Measurements from ENCODE around the gene EXT2.
A peak's percentile ranks its signal among the peaks of the same experiment; 100 is the strongest.

EXT2 gene

GRCh38 chr11:44095506-44096359 is at the start of gene EXT2:
TSS of gene EXT2 (plus strand) at chr11:44095678. CDS start at chr11:44107713, 12,035 bp downstream.
- Histone ChIP-seq H3K27ac (ENCODE audit: low read length) (no peak within 1 kb of the TSS), H3K27me3 (ENCODE audit: control insufficient read depth, insufficient read depth, low read length) (peaks cover 5% of the 10 kb centered on the region), H3K4me1 (ENCODE audit: control insufficient read depth, low read depth, low read length) (no peaks in the 10 kb centered on the region), H3K36me3 (ENCODE audit: control insufficient read depth, low read depth, low read length) (no peaks in the 10 kb centered on the region), H3K4me3 (ENCODE audit: low read length) (peak within 1 kb of the TSS; percentile 71), H3K9me3 (ENCODE audit: control insufficient read depth, low read depth, low read length) (no peaks in the 10 kb centered on the region), H3K9ac (ENCODE audit: low read length) (peak within 1 kb of the TSS; percentile 36)

- H3K9me3 ChIP-seq (ENCODE audit: control insufficient read depth, low read depth, low read length), result no peaks in the 10 kb centered on the region
- no peaks in the 10 kb centered on the region for H3K4me1 ChIP-seq (ENCODE audit: control insufficient read depth, low read depth, low read length)
- H3K27ac ChIP-seq (ENCODE audit: low read length), result no peak overlapping the region
- no peak overlapping the region for H3K9ac ChIP-seq (ENCODE audit: low read length)
- H3K27me3 ChIP-seq (ENCODE audit: control insufficient read depth, insufficient read depth, low read length), result no peaks in the 10 kb centered on the region
- H3K4me3 ChIP-seq (ENCODE audit: low read length), result no peak overlapping the region
- no peaks in the 10 kb centered on the region for H3K36me3 ChIP-seq (ENCODE audit: control insufficient read depth, low read depth, low read length)
Measured at GRCh38 chr11:44046182-44046581, 49.3 kb upstream of the EXT2 start.

GRCh38 chr11:44047298-44047697 is 48.2 kb upstream of the EXT2 start:
- Histone ChIP-seq H3K27me3 (ENCODE audit: control insufficient read depth, insufficient read depth, low read length) (no peaks in the 10 kb centered on the region), H3K4me1 (ENCODE audit: control insufficient read depth, low read depth, low read length) (no peaks in the 10 kb centered on the region), H3K36me3 (ENCODE audit: control insufficient read depth, low read depth, low read length) (no peaks in the 10 kb centered on the region), H3K9ac (ENCODE audit: low read length) (no peak overlapping the region), H3K4me3 (ENCODE audit: low read length) (no peak overlapping the region), H3K9me3 (ENCODE audit: control insufficient read depth, low read depth, low read length) (no peaks in the 10 kb centered on the region), H3K27ac (ENCODE audit: low read length) (no peak overlapping the region)

GRCh38 chr11:44047931-44048431 is 47.5 kb upstream of the EXT2 start, which contains the start of gene ACCSL:
TSS of gene ACCSL (plus strand) at chr11:44047981. CDS start at chr11:44048037, 56 bp downstream.
- Histone ChIP-seq H3K27me3 (ENCODE audit: control insufficient read depth, insufficient read depth, low read length) (no peaks in the 10 kb centered on the region), H3K9me3 (ENCODE audit: control insufficient read depth, low read depth, low read length) (no peaks in the 10 kb centered on the region), H3K4me3 (ENCODE audit: low read length) (no peak within 1 kb of the TSS), H3K9ac (ENCODE audit: low read length) (no peak within 1 kb of the TSS), H3K27ac (ENCODE audit: low read length) (no peak within 1 kb of the TSS), H3K36me3 (ENCODE audit: control insufficient read depth, low read depth, low read length) (no peaks in the 10 kb centered on the region), H3K4me1 (ENCODE audit: control insufficient read depth, low read depth, low read length) (no peaks in the 10 kb centered on the region)

- H3K27ac ChIP-seq (ENCODE audit: low read length), result no peak overlapping the region
- H3K36me3 ChIP-seq (ENCODE audit: control insufficient read depth, low read depth, low read length), result no peaks in the 10 kb centered on the region
- no peaks in the 10 kb centered on the region for H3K4me1 ChIP-seq (ENCODE audit: control insufficient read depth, low read depth, low read length)
- H3K9ac ChIP-seq (ENCODE audit: low read length), result no peak overlapping the region
- no peaks in the 10 kb centered on the region for H3K9me3 ChIP-seq (ENCODE audit: control insufficient read depth, low read depth, low read length)
- no peak overlapping the region for H3K4me3 ChIP-seq (ENCODE audit: low read length)
- no peaks in the 10 kb centered on the region for H3K27me3 ChIP-seq (ENCODE audit: control insufficient read depth, insufficient read depth, low read length)
Measured at GRCh38 chr11:44049832-44050231, 45.6 kb upstream of the EXT2 start.

GRCh38 chr11:44051171-44051570 is 44.3 kb upstream of the EXT2 start:
- Histone ChIP-seq H3K27me3 (ENCODE audit: control insufficient read depth, insufficient read depth, low read length) (no peaks in the 10 kb centered on the region), H3K9ac (ENCODE audit: low read length) (no peak overlapping the region), H3K36me3 (ENCODE audit: control insufficient read depth, low read depth, low read length) (no peaks in the 10 kb centered on the region), H3K4me1 (ENCODE audit: control insufficient read depth, low read depth, low read length) (no peaks in the 10 kb centered on the region), H3K4me3 (ENCODE audit: low read length) (no peak overlapping the region), H3K27ac (ENCODE audit: low read length) (no peak overlapping the region), H3K9me3 (ENCODE audit: control insufficient read depth, low read depth, low read length) (no peaks in the 10 kb centered on the region)

GRCh38 chr11:44057340-44057739 is 38.1 kb upstream of the EXT2 start:
- no peaks in the 10 kb centered on the region for H3K9me3 ChIP-seq (ENCODE audit: control insufficient read depth, low read depth, low read length)
- H3K4me3 ChIP-seq (ENCODE audit: low read length), result no peak overlapping the region
- H3K36me3 ChIP-seq (ENCODE audit: control insufficient read depth, low read depth, low read length), result no peaks in the 10 kb centered on the region
- H3K27ac ChIP-seq (ENCODE audit: low read length), result no peak overlapping the region
- no peaks in the 10 kb centered on the region for H3K27me3 ChIP-seq (ENCODE audit: control insufficient read depth, insufficient read depth, low read length)
- no peak overlapping the region for H3K9ac ChIP-seq (ENCODE audit: low read length)
- H3K4me1 ChIP-seq (ENCODE audit: control insufficient read depth, low read depth, low read length), result no peaks in the 10 kb centered on the region

GRCh38 chr11:44058275-44058674 is 37.2 kb upstream of the EXT2 start:
- Histone ChIP-seq H3K9ac (ENCODE audit: low read length) (no peak overlapping the region), H3K9me3 (ENCODE audit: control insufficient read depth, low read depth, low read length) (no peaks in the 10 kb centered on the region), H3K4me3 (ENCODE audit: low read length) (no peak overlapping the region), H3K36me3 (ENCODE audit: control insufficient read depth, low read depth, low read length) (no peaks in the 10 kb centered on the region), H3K27ac (ENCODE audit: low read length) (no peak overlapping the region), H3K4me1 (ENCODE audit: control insufficient read depth, low read depth, low read length) (peaks cover 6% of the 10 kb centered on the region), H3K27me3 (ENCODE audit: control insufficient read depth, insufficient read depth, low read length) (no peaks in the 10 kb centered on the region)

GRCh38 chr11:44065161-44065661 is 30.3 kb upstream of the EXT2 start:
- no peak overlapping the region for H3K27ac ChIP-seq (ENCODE audit: low read length)
- no peaks in the 10 kb centered on the region for H3K9me3 ChIP-seq (ENCODE audit: control insufficient read depth, low read depth, low read length)
- peaks cover 14% of the 10 kb centered on the region for H3K27me3 ChIP-seq (ENCODE audit: control insufficient read depth, insufficient read depth, low read length)
- peak overlapping the region; percentile 80 for H3K9ac ChIP-seq (ENCODE audit: low read length)
- H3K4me3 ChIP-seq (ENCODE audit: low read length), result peak overlapping the region; percentile 52
- H3K4me1 ChIP-seq (ENCODE audit: control insufficient read depth, low read depth, low read length), result peaks cover 24% of the 10 kb centered on the region
- H3K36me3 ChIP-seq (ENCODE audit: control insufficient read depth, low read depth, low read length), result no peaks in the 10 kb centered on the region

GRCh38 chr11:44065841-44066731 is 29.4 kb upstream of the EXT2 start, which contains the start of gene ACCS:
TSS of gene ACCS (plus strand) at chr11:44066270. CDS start at chr11:44067628, 1,358 bp downstream.
- Histone ChIP-seq H3K9ac (ENCODE audit: low read length) (peak within 1 kb of the TSS; percentile 80), H3K9me3 (ENCODE audit: control insufficient read depth, low read depth, low read length) (no peaks in the 10 kb centered on the region), H3K4me1 (ENCODE audit: control insufficient read depth, low read depth, low read length) (peaks cover 24% of the 10 kb centered on the region), H3K36me3 (ENCODE audit: control insufficient read depth, low read depth, low read length) (no peaks in the 10 kb centered on the region), H3K27ac (ENCODE audit: low read length) (peak within 1 kb of the TSS; percentile 40), H3K4me3 (ENCODE audit: low read length) (peak within 1 kb of the TSS; percentile 52), H3K27me3 (ENCODE audit: control insufficient read depth, insufficient read depth, low read length) (peaks cover 14% of the 10 kb centered on the region)

- Histone ChIP-seq H3K4me1 (ENCODE audit: control insufficient read depth, low read depth, low read length) (peaks cover 24% of the 10 kb centered on the region), H3K27me3 (ENCODE audit: control insufficient read depth, insufficient read depth, low read length) (peaks cover 14% of the 10 kb centered on the region), H3K36me3 (ENCODE audit: control insufficient read depth, low read depth, low read length) (no peaks in the 10 kb centered on the region), H3K9ac (ENCODE audit: low read length) (peak overlapping the region; percentile 80), H3K9me3 (ENCODE audit: control insufficient read depth, low read depth, low read length) (no peaks in the 10 kb centered on the region), H3K27ac (ENCODE audit: low read length) (peak overlapping the region; percentile 7), H3K4me3 (ENCODE audit: low read length) (peak overlapping the region; percentile 52)
Measured at GRCh38 chr11:44066732-44067141, 28.7 kb upstream of the EXT2 start.

Measured in iPS-18a (cell line).